GM12872 (cell line): Measurements from ENCODE around the gene WDFY4.

ENCODE experiments used
- CTCF ChIP-seq: IDR thresholded peaks from 3 replicates; pipeline ENCODE4 v1.5.1; 2011; ENCODE audit warnings: low read depth, mild to moderate bottlenecking, low read length, moderate library complexity; ENCODE audit not compliant: insufficient read depth

The WDFY4 gene

GRCh38 chr10:49005270-49005669 lies 320.6 kb downstream of the WDFY4 start:
- no peak for TF ChIP-seq CTCF

- TF ChIP-seq CTCF: no peak
Observed at GRCh38 chr10:49007129-49007528, 322.5 kb downstream of the WDFY4 start.

GRCh38 chr10:49008091-49008490 lies 323.4 kb downstream of the WDFY4 start:
- no peak for TF ChIP-seq CTCF

- TF ChIP-seq CTCF: no peak
Observed at GRCh38 chr10:49008505-49009198, 324.0 kb downstream of the WDFY4 start.

GRCh38 chr10:49009199-49009979 lies 324.7 kb downstream of the WDFY4 start:
- TF ChIP-seq CTCF: no peak

GRCh38 chr10:49010295-49010694 lies 325.6 kb downstream of the WDFY4 start:
- TF ChIP-seq CTCF: no peak

- no peak for TF ChIP-seq CTCF
Observed at GRCh38 chr10:49010865-49011264, 326.2 kb downstream of the WDFY4 start.
